OCI-LY7 (cell line): ENCODE data around the gene MACF1. TPM values are rescaled to one million over a fixed set of nuclear protein-coding genes. Genes with fewer than 3 reads are reported as not detected.

Experiments used
- BruUV-seq: library from RNA; stranded (reverse); fragments of 400-500 nt; replicated peaks from 2 replicates; lab custom pipeline; 2021; lab: Mats Ljungman, UMichigan
- CTCF ChIA-PET: fragments of 300-600 bp; sonication (Branson Sonifier 250); formaldehyde crosslinking; loops from one replicate; lab custom pipeline; 2022; ENCODE audit warnings: antibody characterized with exemption; ENCODE audit not compliant: unreplicated experiment; lab: Charles Lee
- POLR2A ChIA-PET: fragments of 300-600 bp; sonication (Branson Sonifier 250); formaldehyde crosslinking; loops from one replicate; lab custom pipeline; 2022; ENCODE audit warnings: antibody characterized with exemption; lab: Charles Lee
- DNase-seq: peaks from one replicate; pipeline ENCODE4 v3.0.0-alpha.2; 2015; ENCODE audit warnings: low spot score
- H2AFZ ChIP-seq: fragments of 200-600 bp; sonication (generic), shearing (Covaris generic); 2 replicates; pipeline ENCODE4 v1.6.1; 2014; ENCODE audit warnings: mild to moderate bottlenecking, antibody characterized with exemption, low read length, moderate library complexity
- H3K27ac ChIP-seq: fragments of 200-600 bp; sonication (generic); 2 replicates; pipeline ENCODE4 v1.5.1; 2014; ENCODE audit warnings: mixed run types, low read depth, mild to moderate bottlenecking, moderate library complexity, low read length, inconsistent platforms; ENCODE audit not compliant: poor library complexity, severe bottlenecking
- H3K36me3 ChIP-seq: fragments of 200-600 bp; sonication (generic); 2 replicates; pipeline ENCODE4 v1.6.1; 2014; ENCODE audit warnings: mild to moderate bottlenecking, antibody characterized with exemption, low read length, moderate library complexity, mixed read lengths; ENCODE audit not compliant: insufficient read depth
- H3K4me1 ChIP-seq: fragments of 200-600 bp; sonication (generic); 2 replicates; pipeline ENCODE4 v1.5.1; 2014; ENCODE audit warnings: mild to moderate bottlenecking, low read length; ENCODE audit not compliant: insufficient read depth, poor library complexity, severe bottlenecking
- H3K4me2 ChIP-seq: fragments of 200-600 bp; sonication (generic); 2 replicates; pipeline ENCODE4 v1.6.1; 2014; ENCODE audit warnings: mild to moderate bottlenecking, low read length
- H3K4me3 ChIP-seq: fragments of 200-600 bp; sonication (generic); 2 replicates; pipeline ENCODE4 v1.5.1; 2014; ENCODE audit warnings: mild to moderate bottlenecking, low read depth, low read length; ENCODE audit not compliant: poor library complexity, severe bottlenecking
- H3K79me2 ChIP-seq: fragments of 200-600 bp; sonication (generic); 2 replicates; pipeline ENCODE4 v1.6.1; 2016; ENCODE audit warnings: low read depth, mild to moderate bottlenecking, low read length, moderate library complexity, mixed read lengths; ENCODE audit not compliant: insufficient read depth
- H3K9me2 ChIP-seq: fragments of 200-600 bp; sonication (generic); 2 replicates; pipeline ENCODE4 v1.6.1; 2016; ENCODE audit warnings: mild to moderate bottlenecking, low read length, mixed read lengths; ENCODE audit not compliant: insufficient read depth
- H3K9me3 ChIP-seq: fragments of 200-600 bp; sonication (generic); 2 replicates; pipeline ENCODE4 v1.6.1; 2014; ENCODE audit warnings: mild to moderate bottlenecking, mixed run types, low read length, mixed read lengths
- H4K20me1 ChIP-seq: fragments of 200-600 bp; sonication (generic); 2 replicates; pipeline ENCODE4 v1.6.1; 2014; ENCODE audit warnings: mild to moderate bottlenecking, antibody characterized with exemption, low read length, moderate library complexity, mixed read lengths; ENCODE audit not compliant: insufficient read depth
- EZH2phosphoT487 ChIP-seq: fragments of 200-600 bp; sonication (generic); IDR thresholded peaks from 2 replicates; pipeline ENCODE4 v1.6.1; 2018; ENCODE audit warnings: low read depth, borderline replicate concordance, mild to moderate bottlenecking, mixed run types, antibody characterized with exemption, low read length, moderate library complexity, mixed read lengths
- intact Hi-C: fragments of 100-400 bp; cut with micrococcal nuclease; formaldehyde crosslinking; loops from one replicate; pipeline ENCODE4 v1.10.0; 2022; ENCODE audit not compliant: unreplicated experiment
- total RNA-seq, 2 experiments: library from RNA; depleted of rRNA in 1 of 2; stranded (reverse); fragments of >200 nt in 1 of 2; shearing (Covaris generic) in 1 of 2; gene quantifications; 2 replicates each; pipeline ENCODE4 v1.2.3, GENCODE V29; 2014 to 2022
- TF ChIP-seq, protein P1 (sequence below): fragments of 200-600 bp; sonication (generic); conservative IDR thresholded peaks from 2 replicates; pipeline ENCODE4 v1.5.1; 2014; ENCODE audit warnings: mild to moderate bottlenecking, antibody characterized with exemption, low read length, moderate library complexity, mixed read lengths

The MACF1 gene
- total RNA-seq, 2 experiments from 2014 or later, result 211 to 220 TPM

DNA sequence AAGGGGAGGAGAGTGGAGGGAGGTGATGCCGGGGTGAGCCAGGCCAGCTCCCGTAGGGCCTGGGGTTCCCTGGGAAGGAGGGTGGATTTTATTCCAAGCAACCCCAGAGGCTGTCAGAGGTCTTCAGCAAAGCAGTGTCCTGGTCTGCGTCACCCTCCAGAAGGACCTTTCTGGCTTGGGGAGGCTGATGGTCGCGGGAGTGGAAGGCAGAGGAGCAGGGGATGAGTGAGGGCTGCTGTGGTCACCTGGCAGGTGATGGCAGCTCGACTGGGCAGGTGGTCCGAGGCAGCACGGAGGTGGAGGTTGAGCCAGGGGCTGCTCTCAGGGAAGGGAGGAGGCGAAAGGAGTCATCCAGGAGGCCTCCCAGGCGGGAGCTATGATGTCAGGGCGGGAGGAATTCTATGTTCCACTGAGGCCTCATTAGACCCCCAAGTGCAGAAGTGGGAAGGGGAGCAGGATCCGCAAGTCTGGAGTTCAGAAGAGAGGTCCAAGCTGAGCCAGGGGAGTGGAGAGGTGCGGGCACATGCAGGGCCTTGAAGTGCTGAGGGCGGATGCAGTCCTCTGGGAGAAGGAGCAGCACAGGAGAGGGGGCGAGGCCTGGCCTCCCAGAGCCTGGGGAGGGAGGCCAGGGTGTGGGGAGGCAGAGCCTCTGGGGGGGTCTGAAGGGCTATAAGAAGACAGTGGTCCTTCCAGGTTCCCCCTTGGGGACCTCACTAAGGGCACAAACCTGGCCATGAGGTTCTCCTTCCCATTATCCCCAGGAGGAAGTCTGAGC lies 320.3 kb downstream of the MACF1 start:
- Histone ChIP-seq H4K20me1 (no peaks in the 10 kb centered on the region), H3K4me3 (no peak overlapping the region), H3K9me3 (no peaks in the 10 kb centered on the region), H3K4me2 (peak overlapping the region; percentile 47; the same call in 1 of the 2 replicates), H3K27ac (peak overlapping the region; percentile 24), H3K79me2 (no peaks in the 10 kb centered on the region), H3K36me3 (peaks cover 40% of the 10 kb centered on the region; the same call in 1 of the 2 replicates), H2AFZ (no peak overlapping the region), H3K9me2 (no peaks in the 10 kb centered on the region), H3K4me1 (peaks cover 29% of the 10 kb centered on the region)
- no peak for DNase-seq
- no TSS peak for BruUV-seq
- TF ChIP-seq, protein P1, sequence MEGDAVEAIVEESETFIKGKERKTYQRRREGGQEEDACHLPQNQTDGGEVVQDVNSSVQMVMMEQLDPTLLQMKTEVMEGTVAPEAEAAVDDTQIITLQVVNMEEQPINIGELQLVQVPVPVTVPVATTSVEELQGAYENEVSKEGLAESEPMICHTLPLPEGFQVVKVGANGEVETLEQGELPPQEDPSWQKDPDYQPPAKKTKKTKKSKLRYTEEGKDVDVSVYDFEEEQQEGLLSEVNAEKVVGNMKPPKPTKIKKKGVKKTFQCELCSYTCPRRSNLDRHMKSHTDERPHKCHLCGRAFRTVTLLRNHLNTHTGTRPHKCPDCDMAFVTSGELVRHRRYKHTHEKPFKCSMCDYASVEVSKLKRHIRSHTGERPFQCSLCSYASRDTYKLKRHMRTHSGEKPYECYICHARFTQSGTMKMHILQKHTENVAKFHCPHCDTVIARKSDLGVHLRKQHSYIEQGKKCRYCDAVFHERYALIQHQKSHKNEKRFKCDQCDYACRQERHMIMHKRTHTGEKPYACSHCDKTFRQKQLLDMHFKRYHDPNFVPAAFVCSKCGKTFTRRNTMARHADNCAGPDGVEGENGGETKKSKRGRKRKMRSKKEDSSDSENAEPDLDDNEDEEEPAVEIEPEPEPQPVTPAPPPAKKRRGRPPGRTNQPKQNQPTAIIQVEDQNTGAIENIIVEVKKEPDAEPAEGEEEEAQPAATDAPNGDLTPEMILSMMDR, result no peak
- no peak for TF ChIP-seq EZH2phosphoT487
- ChIA-PET CTCF (no interaction called here), POLR2A (interaction anchor here (0.7 kb wide), 1 partner anchor 250 kb away, joined by 3 read pairs; no protein-coding TSS in a partner anchor)
- intact Hi-C loops, result no loop called here

DNA sequence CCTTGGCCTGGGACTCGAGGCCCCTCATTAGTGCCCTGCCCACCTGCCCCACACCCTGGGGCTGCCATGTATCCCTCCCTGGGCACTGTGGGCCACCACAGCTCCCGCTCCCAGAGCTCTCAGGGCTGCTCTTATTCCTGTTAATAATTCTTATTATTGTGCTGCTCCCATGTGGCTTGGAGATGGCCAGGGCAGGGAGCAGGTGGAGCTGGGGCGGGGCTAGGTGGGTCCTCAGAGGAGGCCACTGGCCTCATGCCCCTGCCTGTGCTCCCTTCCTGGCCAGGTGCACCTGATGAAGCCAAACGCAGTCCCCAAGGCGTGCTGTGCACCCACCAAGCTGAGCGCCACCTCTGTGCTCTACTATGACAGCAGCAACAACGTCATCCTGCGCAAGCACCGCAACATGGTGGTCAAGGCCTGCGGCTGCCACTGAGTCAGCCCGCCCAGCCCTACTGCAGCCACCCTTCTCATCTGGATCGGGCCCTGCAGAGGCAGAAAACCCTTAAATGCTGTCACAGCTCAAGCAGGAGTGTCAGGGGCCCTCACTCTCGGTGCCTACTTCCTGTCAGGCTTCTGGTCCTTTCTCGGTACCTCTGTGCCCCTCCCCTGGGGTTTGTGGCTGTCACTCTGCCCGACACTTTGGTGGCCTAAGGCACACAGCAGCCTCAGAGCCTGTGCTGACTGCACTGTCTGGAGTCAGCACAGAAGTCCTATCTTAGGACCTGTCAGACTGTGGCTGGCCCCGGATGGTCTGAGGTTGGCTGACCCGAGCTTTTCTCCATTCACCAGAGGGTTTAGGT lies 321.1 kb downstream of the MACF1 start:
- Histone ChIP-seq H2AFZ (no peak overlapping the region), H3K36me3 (peaks cover 45% of the 10 kb centered on the region; the same call in 1 of the 2 replicates), H4K20me1 (no peaks in the 10 kb centered on the region), H3K4me3 (no peak overlapping the region), H3K4me1 (peaks cover 29% of the 10 kb centered on the region), H3K27ac (peak overlapping the region; percentile 41), H3K79me2 (no peaks in the 10 kb centered on the region), H3K9me2 (no peaks in the 10 kb centered on the region), H3K9me3 (no peaks in the 10 kb centered on the region), H3K4me2 (peak overlapping the region; percentile 47)
- intact Hi-C loops, result no loop called here
- TF ChIP-seq EZH2phosphoT487, result no peak
- TF ChIP-seq, protein P1, result no peak
- BruUV-seq, result no TSS peak
- ChIA-PET CTCF (interaction anchor here (0.6 kb wide), 1 partner anchor 376 kb away, joined by 4 read pairs; the partner anchor contains the start of gene MYCL), POLR2A (interaction anchor here (1.0 kb wide), 1 partner anchor 55 kb away, joined by 3 read pairs; no protein-coding TSS in a partner anchor)
- peak; percentile 89 for DNase-seq
